ENCODE results near the gene KDM3A.

The KDM3A gene

GRCh38 chr2:86507600-86507999, 66.4 kb downstream of the KDM3A start:
- DNase-seq (ENCODE audit: low spot score): no peak
- TF ChIP-seq CTCF (IDR thresholded peaks at IDR 0.05; ENCODE audit: extremely low read depth, insufficient read depth, missing control alignments): no peak
- in situ Hi-C loops (cut with MboI; ENCODE audit: low pct_unique_long_range_greater_than_20kb, low sequenced_read_pairs, unreplicated experiment): no loop called here

GRCh38 chr2:86510436-86510933, 69.3 kb downstream of the KDM3A start:
- in situ Hi-C loops (cut with MboI; ENCODE audit: low pct_unique_long_range_greater_than_20kb, low sequenced_read_pairs, unreplicated experiment): no loop called here
- TF ChIP-seq CTCF (IDR thresholded peaks at IDR 0.05; ENCODE audit: extremely low read depth, insufficient read depth, missing control alignments): no peak
- DNase-seq (ENCODE audit: low spot score): no peak

- in situ Hi-C loops (cut with MboI; ENCODE audit: low pct_unique_long_range_greater_than_20kb, low sequenced_read_pairs, unreplicated experiment): no loop called here
- no peak for DNase-seq (ENCODE audit: low spot score)
- no peak for TF ChIP-seq CTCF (IDR thresholded peaks at IDR 0.05; ENCODE audit: extremely low read depth, insufficient read depth, missing control alignments)
Observed at GRCh38 chr2:86512034-86512433, 70.9 kb downstream of the KDM3A start.

GRCh38 chr2:86512892-86513291, 71.7 kb downstream of the KDM3A start:
- in situ Hi-C loops (cut with MboI; ENCODE audit: low pct_unique_long_range_greater_than_20kb, low sequenced_read_pairs, unreplicated experiment): no loop called here
- TF ChIP-seq CTCF (IDR thresholded peaks at IDR 0.05; ENCODE audit: extremely low read depth, insufficient read depth, missing control alignments): no peak
- DNase-seq (ENCODE audit: low spot score): no peak

GRCh38 chr2:86513948-86514660, 72.9 kb downstream of the KDM3A start:
- DNase-seq (ENCODE audit: low spot score): no peak
- TF ChIP-seq CTCF (IDR thresholded peaks at IDR 0.05; ENCODE audit: extremely low read depth, insufficient read depth, missing control alignments): no peak
- in situ Hi-C loops (cut with MboI; ENCODE audit: low pct_unique_long_range_greater_than_20kb, low sequenced_read_pairs, unreplicated experiment): no loop called here

GRCh38 chr2:86518481-86518880, 77.3 kb downstream of the KDM3A start:
- no peak for DNase-seq (ENCODE audit: low spot score)
- in situ Hi-C loops (cut with MboI; ENCODE audit: low pct_unique_long_range_greater_than_20kb, low sequenced_read_pairs, unreplicated experiment): no loop called here
- peak; percentile 14 for TF ChIP-seq CTCF (IDR thresholded peaks at IDR 0.05; ENCODE audit: extremely low read depth, insufficient read depth, missing control alignments)

All from GM13977 (cell line).